ENCODE measurements around the gene SLC22A2. TPM values are rescaled to one million over a fixed set of nuclear protein-coding genes. Genes with fewer than 3 reads are reported as not detected.

The SLC22A2 gene
- total RNA-seq, 3 donors from 2014 or later, result not detected

DNA sequence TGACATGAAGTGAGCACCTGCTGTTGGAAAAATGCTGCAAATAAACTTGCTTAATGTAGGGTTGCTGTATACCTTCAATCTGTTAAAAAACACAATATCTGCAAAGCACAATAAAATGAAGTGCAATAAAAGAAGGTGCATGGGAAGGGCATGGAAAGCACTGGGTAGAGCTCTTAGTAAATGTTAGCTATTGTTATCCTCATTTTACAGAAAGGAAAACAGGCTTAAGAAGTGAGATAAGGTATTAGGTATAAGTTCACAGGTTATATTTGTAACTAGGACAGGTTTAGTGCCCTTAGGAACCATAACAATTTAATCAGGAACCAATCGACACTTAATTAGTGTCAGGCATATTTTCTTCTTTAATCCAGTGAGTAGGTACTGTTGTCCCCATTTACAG lies 36.7 kb downstream of the SLC22A2 start:
- no peaks in the 10 kb centered on the region for H3K27me3 ChIP-seq
- no peaks in the 10 kb centered on the region for H3K4me1 ChIP-seq
- no peak overlapping the region for H3K27ac ChIP-seq

GRCh38 chr6:160221423-160221822 lies 37.2 kb downstream of the SLC22A2 start:
- no peaks in the 10 kb centered on the region for H3K9me3 ChIP-seq
- TF ChIP-seq, protein P1, sequence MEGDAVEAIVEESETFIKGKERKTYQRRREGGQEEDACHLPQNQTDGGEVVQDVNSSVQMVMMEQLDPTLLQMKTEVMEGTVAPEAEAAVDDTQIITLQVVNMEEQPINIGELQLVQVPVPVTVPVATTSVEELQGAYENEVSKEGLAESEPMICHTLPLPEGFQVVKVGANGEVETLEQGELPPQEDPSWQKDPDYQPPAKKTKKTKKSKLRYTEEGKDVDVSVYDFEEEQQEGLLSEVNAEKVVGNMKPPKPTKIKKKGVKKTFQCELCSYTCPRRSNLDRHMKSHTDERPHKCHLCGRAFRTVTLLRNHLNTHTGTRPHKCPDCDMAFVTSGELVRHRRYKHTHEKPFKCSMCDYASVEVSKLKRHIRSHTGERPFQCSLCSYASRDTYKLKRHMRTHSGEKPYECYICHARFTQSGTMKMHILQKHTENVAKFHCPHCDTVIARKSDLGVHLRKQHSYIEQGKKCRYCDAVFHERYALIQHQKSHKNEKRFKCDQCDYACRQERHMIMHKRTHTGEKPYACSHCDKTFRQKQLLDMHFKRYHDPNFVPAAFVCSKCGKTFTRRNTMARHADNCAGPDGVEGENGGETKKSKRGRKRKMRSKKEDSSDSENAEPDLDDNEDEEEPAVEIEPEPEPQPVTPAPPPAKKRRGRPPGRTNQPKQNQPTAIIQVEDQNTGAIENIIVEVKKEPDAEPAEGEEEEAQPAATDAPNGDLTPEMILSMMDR (IDR thresholded peaks at IDR 0.05), result no peak
- no peak for TF ChIP-seq POLR2AphosphoS5 (IDR thresholded peaks at IDR 0.05)
- TF ChIP-seq POLR2A (IDR thresholded peaks at IDR 0.05), result no peak
- no peak for DNase-seq (ENCODE audit: low spot score in 2 of 2)
- intact Hi-C loops (cut with DNase I; ENCODE audit: low total_unique reads), result no loop called here
- H3K27me3 ChIP-seq, result no peaks in the 10 kb centered on the region
- H3K4me1 ChIP-seq, result no peaks in the 10 kb centered on the region
- no peaks in the 10 kb centered on the region for H3K36me3 ChIP-seq
- H3K4me3 ChIP-seq, result no peak overlapping the region
- H3K27ac ChIP-seq, result no peak overlapping the region

More for the DNA sequence above, 36.7 kb downstream of the SLC22A2 start:
- Histone ChIP-seq H3K36me3 (no peaks in the 10 kb centered on the region), H3K4me3 (no peak overlapping the region), H3K9me3 (no peaks in the 10 kb centered on the region)
- TF ChIP-seq POLR2A (IDR thresholded peaks at IDR 0.05) (no peak), POLR2AphosphoS5 (IDR thresholded peaks at IDR 0.05) (no peak)
- TF ChIP-seq, protein P1 (IDR thresholded peaks at IDR 0.05), result no peak
- DNase-seq (ENCODE audit: low spot score in 2 of 2), result no peak
- intact Hi-C loops (cut with DNase I; ENCODE audit: low total_unique reads), result no loop called here

DNA sequence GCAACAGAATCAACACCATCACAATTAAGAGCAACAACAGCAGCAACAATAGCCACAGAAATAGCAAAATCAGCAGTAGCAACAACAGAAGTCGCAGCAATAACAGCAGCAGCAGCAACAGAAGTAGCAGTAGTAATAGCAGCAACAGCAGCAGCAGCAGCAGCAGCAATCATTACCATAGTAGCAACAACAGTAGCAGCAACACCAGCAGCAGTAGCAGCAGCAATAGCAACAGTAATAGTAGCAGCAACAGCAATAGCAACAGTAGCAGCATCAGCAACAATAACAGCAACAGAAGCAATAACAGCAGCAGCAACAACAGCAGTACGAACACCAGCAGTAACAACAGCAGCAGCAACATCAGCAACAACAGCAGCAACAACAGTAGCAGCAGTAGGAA lies 39.8 kb downstream of the SLC22A2 start:
- Histone ChIP-seq H3K27ac (no peak overlapping the region), H3K9me3 (no peaks in the 10 kb centered on the region), H3K4me1 (no peaks in the 10 kb centered on the region), H3K36me3 (no peaks in the 10 kb centered on the region), H3K27me3 (no peaks in the 10 kb centered on the region), H3K4me3 (no peak overlapping the region)
- intact Hi-C loops (cut with DNase I; ENCODE audit: low total_unique reads), result no loop called here
- TF ChIP-seq POLR2AphosphoS5 (IDR thresholded peaks at IDR 0.05) (no peak), POLR2A (IDR thresholded peaks at IDR 0.05) (no peak)
- TF ChIP-seq, protein P1 (IDR thresholded peaks at IDR 0.05), result no peak
- no peak for DNase-seq (ENCODE audit: low spot score in 2 of 2)

DNA sequence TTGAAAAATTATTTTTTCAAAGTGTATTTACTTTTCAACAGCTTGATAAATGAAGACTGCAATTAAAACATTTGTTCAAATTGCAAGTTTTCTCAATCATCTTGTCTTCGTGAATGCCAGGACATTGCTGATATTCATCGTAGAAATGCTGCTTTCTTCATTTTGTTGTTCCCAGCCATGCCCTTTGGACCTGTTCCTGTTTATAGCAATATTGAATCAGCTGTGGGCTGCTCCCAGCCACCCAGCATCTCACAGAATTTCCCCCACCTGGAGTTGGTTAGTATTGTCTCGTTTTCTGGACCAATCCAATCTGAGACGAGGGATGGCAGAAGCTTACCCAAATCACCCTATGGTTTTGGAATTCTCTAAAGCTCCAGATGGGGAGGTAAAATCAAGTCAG lies 40.8 kb downstream of the SLC22A2 start:
- Histone ChIP-seq H3K4me1 (no peaks in the 10 kb centered on the region), H3K36me3 (no peaks in the 10 kb centered on the region), H3K27ac (no peak overlapping the region), H3K9me3 (no peaks in the 10 kb centered on the region), H3K4me3 (no peak overlapping the region), H3K27me3 (no peaks in the 10 kb centered on the region)
- no peak for TF ChIP-seq POLR2AphosphoS5 (IDR thresholded peaks at IDR 0.05)
- TF ChIP-seq POLR2A (IDR thresholded peaks at IDR 0.05), result no peak
- TF ChIP-seq, protein P1 (IDR thresholded peaks at IDR 0.05), result no peak
- intact Hi-C loops (cut with DNase I; ENCODE audit: low total_unique reads), result no loop called here
- DNase-seq (ENCODE audit: low spot score in 2 of 2), result no peak

DNA sequence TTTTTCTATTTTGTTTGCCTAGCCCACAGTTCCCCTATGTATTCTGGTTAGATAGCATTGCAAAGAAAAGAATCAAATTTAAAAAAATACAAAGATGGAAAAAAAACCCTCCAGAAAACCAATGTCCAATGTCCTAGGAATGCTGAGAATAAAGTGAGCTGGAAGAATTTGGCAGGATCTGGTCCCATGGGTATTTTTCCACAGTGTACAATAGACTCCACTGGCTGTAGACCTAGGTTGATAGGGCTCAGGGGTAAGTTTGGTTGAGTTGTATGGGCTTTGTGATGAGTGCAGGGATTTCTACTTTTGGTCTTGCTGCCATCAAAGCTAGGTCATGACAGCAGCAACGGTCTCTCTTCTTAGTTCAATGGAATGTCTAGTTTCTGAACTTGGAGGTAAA lies 41.5 kb downstream of the SLC22A2 start:
- H3K4me3 ChIP-seq, result no peak overlapping the region
- TF ChIP-seq POLR2AphosphoS5 (IDR thresholded peaks at IDR 0.05) (no peak), POLR2A (IDR thresholded peaks at IDR 0.05) (no peak)
- TF ChIP-seq, protein P1 (IDR thresholded peaks at IDR 0.05), result no peak
- no peak overlapping the region for H3K27ac ChIP-seq
- H3K27me3 ChIP-seq, result no peaks in the 10 kb centered on the region
- H3K9me3 ChIP-seq, result no peaks in the 10 kb centered on the region
- no peaks in the 10 kb centered on the region for H3K4me1 ChIP-seq
- no peaks in the 10 kb centered on the region for H3K36me3 ChIP-seq
- DNase-seq (ENCODE audit: low spot score in 2 of 2), result no peak
- intact Hi-C loops (cut with DNase I; ENCODE audit: low total_unique reads), result no loop called here
